SKM-1 treated with dmso at 0.1 percent for 144 hours (cell line): ENCODE measurements around the gene ESPNL.
"Not testable (repeated sequence)": the region's sequence is repeated elsewhere in the genome, so short reads cannot be mapped to it uniquely, and the experiment has no call there.

Experiments used
- DNase-seq: peaks from one replicate; lab custom pipeline; 2025; ENCODE audit not compliant: unreplicated experiment; lab: John Stamatoyannopoulos, UW

The ESPNL gene

GRCh38 chr2:238114851-238115660 lies 14.9 kb downstream of the ESPNL start:
- DNase-seq, result no peak

- not testable (repeated sequence) for DNase-seq
Observed at GRCh38 chr2:238115709-238116108, 15.6 kb downstream of the ESPNL start.

GRCh38 chr2:238116298-238117198 lies 16.4 kb downstream of the ESPNL start:
- no peak for DNase-seq

GRCh38 chr2:238117199-238118154 lies 17.3 kb downstream of the ESPNL start:
- no peak for DNase-seq

GRCh38 chr2:238119756-238120462 lies 19.8 kb downstream of the ESPNL start:
- no peak for DNase-seq

- DNase-seq, result no peak
Observed at GRCh38 chr2:238120463-238121298, 20.5 kb downstream of the ESPNL start.

GRCh38 chr2:238121511-238122286 lies 21.6 kb downstream of the ESPNL start:
- no peak for DNase-seq

- DNase-seq, result no peak
Observed at GRCh38 chr2:238122287-238123217, 22.4 kb downstream of the ESPNL start.

GRCh38 chr2:238123218-238123971 lies 23.3 kb downstream of the ESPNL start:
- DNase-seq, result no peak

GRCh38 chr2:238123991-238124470 lies 23.9 kb downstream of the ESPNL start:
- DNase-seq, result no peak

- DNase-seq, result no peak
Observed at GRCh38 chr2:238124488-238125126, 24.5 kb downstream of the ESPNL start.

- no peak for DNase-seq
Observed at GRCh38 chr2:238125127-238125885, 25.2 kb downstream of the ESPNL start.

GRCh38 chr2:238126338-238126737 lies 26.2 kb downstream of the ESPNL start:
- DNase-seq, result no peak

- no peak for DNase-seq
Observed at GRCh38 chr2:238126775-238127164, 26.6 kb downstream of the ESPNL start.
